DND-41 (cell line): ENCODE data around the gene ETFA.
"Not testable (repeated sequence)": the region's sequence is repeated elsewhere in the genome, so short reads cannot be mapped to it uniquely, and the experiment has no call there.

Experiments
- ATAC-seq: fragments of 200-7000 bp; cut with Tn5 transposase; 3 replicates; pipeline ENCODE4 v1.9.1; 2021; ENCODE audit warnings: low read depth; ENCODE audit not compliant: insufficient read depth
- DNase-seq: peaks from one replicate; pipeline ENCODE4 v3.0.0-alpha.2; 2020
- H2AFZ ChIP-seq: 2 replicates; pipeline ENCODE4 v1.6.0; 2012; ENCODE audit warnings: low read depth, low read length
- H3K27ac ChIP-seq: 2 replicates; pipeline ENCODE4 v1.5.1; 2012; ENCODE audit warnings: low read length, inconsistent platforms
- H3K27me3 ChIP-seq: fragments of 200-600 bp; sonication (generic); 2 replicates; pipeline ENCODE4 v1.6.0; 2012; ENCODE audit warnings: low read length, mild to moderate bottlenecking, inconsistent platforms; ENCODE audit not compliant: insufficient read depth, poor library complexity
- H3K36me3 ChIP-seq: 2 replicates; pipeline ENCODE4 v1.5.1; 2012; ENCODE audit warnings: low read length, inconsistent platforms; ENCODE audit not compliant: insufficient read depth
- H3K4me1 ChIP-seq: 2 replicates; pipeline ENCODE4 v1.5.1; 2012; ENCODE audit warnings: mild to moderate bottlenecking, low read length; ENCODE audit not compliant: insufficient read depth
- H3K4me2 ChIP-seq: 2 replicates; pipeline ENCODE4 v1.6.0; 2012; ENCODE audit warnings: mild to moderate bottlenecking, moderate library complexity, low read length, inconsistent platforms; ENCODE audit not compliant: insufficient read depth
- H3K4me3 ChIP-seq, 2 experiments: fragments of 200-600 bp in 1 of 2; shearing (Covaris generic) in 1 of 2; 2 replicates each; pipeline ENCODE4 v1.5.1; 2012 to 2016; ENCODE audit warnings: inconsistent platforms in 2 of 2, low read length in 2 of 2, mild to moderate bottlenecking in 2 of 2, low read depth in 1 of 2, moderate library complexity in 1 of 2
- H3K79me2 ChIP-seq: 2 replicates; pipeline ENCODE4 v1.6.0; 2012; ENCODE audit warnings: low read length, inconsistent platforms; ENCODE audit not compliant: insufficient read depth
- H3K9ac ChIP-seq: 2 replicates; pipeline ENCODE4 v1.6.0; 2012; ENCODE audit warnings: low read depth, mild to moderate bottlenecking, inconsistent platforms, low read length, moderate library complexity
- H3K9me3 ChIP-seq: 2 replicates; pipeline ENCODE4 v1.5.1; 2012; ENCODE audit warnings: low read length, moderate library complexity, mild to moderate bottlenecking, inconsistent platforms; ENCODE audit not compliant: insufficient read depth, severe bottlenecking
- H4K20me1 ChIP-seq: 2 replicates; pipeline ENCODE4 v1.6.0; 2012; ENCODE audit warnings: low read length; ENCODE audit not compliant: insufficient read depth
- CTCF ChIP-seq: IDR thresholded peaks from 2 replicates; pipeline ENCODE4 v1.5.1; 2012; ENCODE audit warnings: borderline replicate concordance, low read length, moderate library complexity, mild to moderate bottlenecking; ENCODE audit not compliant: poor library complexity, severe bottlenecking; ENCODE audit errors: extremely low read depth
- EZH2 ChIP-seq: IDR thresholded peaks from 3 replicates; pipeline ENCODE4 v1.6.1; 2012; ENCODE audit warnings: borderline replicate concordance, low read depth, mild to moderate bottlenecking, moderate library complexity, low read length, inconsistent platforms; ENCODE audit not compliant: severe bottlenecking

ETFA gene

DNA sequence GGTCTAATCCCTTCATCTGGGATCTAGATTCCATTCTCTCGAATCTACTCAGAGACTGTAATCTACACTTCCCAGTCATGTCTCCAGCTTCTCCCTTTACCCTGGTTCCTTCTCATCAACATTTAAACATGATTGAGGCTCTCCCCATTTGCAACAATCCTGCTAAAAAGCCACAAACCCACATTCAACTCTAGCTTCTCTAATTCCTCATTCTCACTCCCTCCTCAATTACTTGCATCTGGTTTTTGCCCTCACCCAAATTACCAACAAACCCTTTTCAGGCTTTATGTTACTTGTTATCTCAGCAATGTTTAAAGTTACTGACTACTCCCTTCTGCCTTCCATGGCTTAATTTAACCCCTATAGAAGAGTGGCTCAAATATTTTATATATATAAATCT, 11.5 kb downstream of the ETFA start:
- ATAC-seq (no peak), DNase-seq (no peak)
- no peak overlapping the region for H3K4me3 ChIP-seq
- TF ChIP-seq CTCF (no peak), EZH2 (no peak)
- H3K9me3 ChIP-seq = no peaks in the 10 kb centered on the region
- no peaks in the 10 kb centered on the region for H3K36me3 ChIP-seq
- H3K27me3 ChIP-seq = no peaks in the 10 kb centered on the region
- H3K27ac ChIP-seq = no peak overlapping the region
- peaks cover 96% of the 10 kb centered on the region for H3K79me2 ChIP-seq
- H4K20me1 ChIP-seq = peaks cover 38% of the 10 kb centered on the region
- H2AFZ ChIP-seq = no peak overlapping the region
- no peak overlapping the region for H3K9ac ChIP-seq
- no peaks in the 10 kb centered on the region for H3K4me1 ChIP-seq
- H3K4me2 ChIP-seq = no peak overlapping the region

GRCh38 chr15:76298986-76299385, 12.3 kb downstream of the ETFA start:
- Histone ChIP-seq H4K20me1 (peaks cover 38% of the 10 kb centered on the region), H3K9ac (no peak overlapping the region), H3K27me3 (no peaks in the 10 kb centered on the region), H3K4me1 (no peaks in the 10 kb centered on the region), H3K36me3 (no peaks in the 10 kb centered on the region), H3K27ac (no peak overlapping the region), H3K4me2 (no peak overlapping the region), H2AFZ (no peak overlapping the region), H3K4me3 (no peak overlapping the region), H3K79me2 (peaks cover 95% of the 10 kb centered on the region), H3K9me3 (no peaks in the 10 kb centered on the region)
- ATAC-seq = no peak
- TF ChIP-seq EZH2 = no peak
- TF ChIP-seq CTCF = no peak
- DNase-seq = no peak

GRCh38 chr15:76297951-76298350, 13.3 kb downstream of the ETFA start:
- not testable (repeated sequence) for H3K9me3 ChIP-seq, H2AFZ ChIP-seq, H3K27ac ChIP-seq, H3K9ac ChIP-seq, H3K36me3 ChIP-seq, H3K4me2 ChIP-seq, H3K4me1 ChIP-seq, H3K4me3 ChIP-seq, H3K27me3 ChIP-seq, ATAC-seq, DNase-seq
- Histone ChIP-seq H4K20me1 (peaks cover 37% of the 10 kb centered on the region), H3K79me2 (peaks cover 95% of the 10 kb centered on the region)

- Histone ChIP-seq H3K9me3 (no peaks in the 10 kb centered on the region), H4K20me1 (peaks cover 34% of the 10 kb centered on the region), H3K4me2 (no peak overlapping the region), H3K27ac (no peak overlapping the region), H3K27me3 (no peaks in the 10 kb centered on the region), H3K79me2 (peaks cover 94% of the 10 kb centered on the region), H3K9ac (no peak overlapping the region), H3K4me3 (no peak overlapping the region), H3K4me1 (no peaks in the 10 kb centered on the region), H3K36me3 (no peaks in the 10 kb centered on the region), H2AFZ (no peak overlapping the region)
- DNase-seq (no peak), ATAC-seq (no peak)
- TF ChIP-seq CTCF (no peak), EZH2 (no peak)
Observed at GRCh38 chr15:76296849-76297248, 14.4 kb downstream of the ETFA start.

DNA sequence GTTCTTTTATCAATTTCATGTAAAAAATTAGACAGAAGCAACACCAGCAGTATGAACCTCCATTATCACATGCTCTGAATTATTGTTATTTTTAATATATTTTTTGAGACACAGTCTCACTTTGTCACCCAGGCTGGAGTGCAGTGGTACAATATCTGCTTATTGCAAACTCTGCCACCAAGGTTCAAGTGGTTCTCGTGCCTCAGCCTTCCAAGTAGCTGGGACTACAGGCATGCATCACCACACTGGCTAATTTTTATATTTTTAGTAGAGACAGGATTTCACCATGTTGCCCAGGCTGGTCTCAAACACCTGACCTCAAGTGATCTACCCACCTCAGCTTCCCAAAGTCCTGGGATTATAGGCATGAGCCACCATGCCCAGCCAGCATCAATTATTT, 16.8 kb downstream of the ETFA start:
- H3K9me3 ChIP-seq, H3K36me3 ChIP-seq, H2AFZ ChIP-seq, H3K4me1 ChIP-seq, H3K4me2 ChIP-seq, H3K4me3 ChIP-seq, H3K27me3 ChIP-seq, H3K9ac ChIP-seq, H3K27ac ChIP-seq, ATAC-seq, DNase-seq: not testable (repeated sequence)
- Histone ChIP-seq H3K79me2 (peaks cover 83% of the 10 kb centered on the region), H4K20me1 (peaks cover 17% of the 10 kb centered on the region; the same call in 1 of the 2 replicates)
